Loucy (cell line): ENCODE results near the gene BAIAP3.

Experiments used
- H2AFZ ChIP-seq: fragments of 200-600 bp; sonication (generic); 2 replicates; pipeline ENCODE4 v1.6.0; 2016; ENCODE audit warnings: antibody characterized with exemption, mild to moderate bottlenecking, low read length, moderate library complexity
- H3F3A ChIP-seq: fragments of 200-600 bp; 2 replicates; pipeline ENCODE4 v1.6.0; 2016; ENCODE audit warnings: antibody characterized with exemption, low read depth, mild to moderate bottlenecking
- H3K27me3 ChIP-seq: fragments of 200-600 bp; sonication (generic); 2 replicates; pipeline ENCODE4 v1.6.1; 2014; ENCODE audit warnings: low read length, mild to moderate bottlenecking; ENCODE audit not compliant: insufficient read depth, poor library complexity, severe bottlenecking
- H3K36me3 ChIP-seq: fragments of 200-600 bp; sonication (generic); 2 replicates; pipeline ENCODE4 v1.6.1; 2016; ENCODE audit warnings: low read length; ENCODE audit not compliant: insufficient read depth
- H3K4me1 ChIP-seq: fragments of 200-600 bp; sonication (generic); 2 replicates; pipeline ENCODE4 v1.5.1; 2014; ENCODE audit warnings: low read length, mild to moderate bottlenecking; ENCODE audit not compliant: insufficient read depth, poor library complexity, severe bottlenecking
- H3K4me2 ChIP-seq: fragments of 200-600 bp; sonication (generic); 2 replicates; pipeline ENCODE4 v1.6.0; 2014; ENCODE audit warnings: antibody characterized with exemption, low read length, low read depth, mild to moderate bottlenecking; ENCODE audit not compliant: poor library complexity, severe bottlenecking
- H3K4me3 ChIP-seq: fragments of 200-600 bp; sonication (generic); 2 replicates; pipeline ENCODE4 v1.5.1; 2014; ENCODE audit warnings: low read length, mild to moderate bottlenecking, mixed read lengths; ENCODE audit not compliant: poor library complexity, severe bottlenecking
- H3K79me2 ChIP-seq: fragments of 200-600 bp; sonication (generic); 2 replicates; pipeline ENCODE4 v1.6.1; 2014; ENCODE audit warnings: low read length; ENCODE audit not compliant: insufficient read depth
- H3K9ac ChIP-seq: fragments of 200-600 bp; sonication (generic); 2 replicates; pipeline ENCODE4 v1.6.0; 2014; ENCODE audit warnings: mild to moderate bottlenecking, low read depth, low read length, moderate library complexity; ENCODE audit not compliant: poor library complexity, severe bottlenecking
- H3K9me2 ChIP-seq: fragments of 200-600 bp; sonication (generic); replicated peaks from 2 replicates; pipeline ENCODE4 v1.6.1; 2016; ENCODE audit warnings: low read depth, low read length, mixed read lengths
- H3K9me3 ChIP-seq: fragments of 200-600 bp; sonication (generic); 2 replicates; pipeline ENCODE4 v1.6.1; 2014; ENCODE audit warnings: mild to moderate bottlenecking, antibody characterized with exemption, low read length, low read depth; ENCODE audit not compliant: insufficient read depth
- H4K20me1 ChIP-seq: fragments of 200-600 bp; sonication (generic); 2 replicates; pipeline ENCODE4 v1.6.0; 2014; ENCODE audit warnings: antibody characterized with exemption, low read length, mild to moderate bottlenecking; ENCODE audit not compliant: insufficient read depth, poor library complexity, severe bottlenecking
- EZH2phosphoT487 ChIP-seq: fragments of 200-600 bp; IDR thresholded peaks from 2 replicates; pipeline ENCODE4 v1.6.1; 2018; ENCODE audit warnings: antibody characterized with exemption, mild to moderate bottlenecking, moderate library complexity, borderline replicate concordance
- TF ChIP-seq, protein P1 (sequence below): fragments of 200-600 bp; sonication (generic); conservative IDR thresholded peaks from 2 replicates; pipeline ENCODE4 v1.5.1; 2014; ENCODE audit warnings: mild to moderate bottlenecking, antibody characterized with exemption, low read length

BAIAP3 gene

DNA sequence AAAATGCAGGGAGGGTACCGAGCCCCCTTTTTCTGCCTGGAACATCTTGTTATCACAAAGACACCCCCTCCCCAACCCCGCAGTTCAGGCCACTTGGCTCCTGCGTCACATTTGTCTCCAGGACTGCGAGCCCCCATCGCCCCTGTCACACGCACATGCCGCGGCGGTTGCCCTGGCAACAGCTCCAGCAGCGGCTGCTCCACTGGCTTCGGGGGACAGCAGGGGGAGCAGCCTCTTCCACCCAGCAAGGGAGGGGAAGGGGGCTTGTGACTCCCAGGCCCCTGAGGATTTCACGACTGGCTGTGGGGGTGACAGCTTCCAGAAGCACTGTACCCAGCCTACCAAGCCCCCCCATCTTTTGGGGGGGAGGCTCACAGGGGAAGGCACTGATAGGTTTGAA lies 2.6 kb downstream of the BAIAP3 start:
- Histone ChIP-seq H3K9ac (no peak overlapping the region), H3K27me3 (no peaks in the 10 kb centered on the region), H3K9me2 (no peaks in the 10 kb centered on the region), H3K4me1 (no peaks in the 10 kb centered on the region), H3K9me3 (no peaks in the 10 kb centered on the region), H3K4me3 (no peak overlapping the region), H4K20me1 (no peaks in the 10 kb centered on the region), H3K4me2 (no peak overlapping the region), H2AFZ (no peak overlapping the region), H3K79me2 (no peaks in the 10 kb centered on the region), H3F3A (no peaks in the 10 kb centered on the region), H3K36me3 (no peaks in the 10 kb centered on the region)
- TF ChIP-seq EZH2phosphoT487: no peak
- TF ChIP-seq, protein P1, sequence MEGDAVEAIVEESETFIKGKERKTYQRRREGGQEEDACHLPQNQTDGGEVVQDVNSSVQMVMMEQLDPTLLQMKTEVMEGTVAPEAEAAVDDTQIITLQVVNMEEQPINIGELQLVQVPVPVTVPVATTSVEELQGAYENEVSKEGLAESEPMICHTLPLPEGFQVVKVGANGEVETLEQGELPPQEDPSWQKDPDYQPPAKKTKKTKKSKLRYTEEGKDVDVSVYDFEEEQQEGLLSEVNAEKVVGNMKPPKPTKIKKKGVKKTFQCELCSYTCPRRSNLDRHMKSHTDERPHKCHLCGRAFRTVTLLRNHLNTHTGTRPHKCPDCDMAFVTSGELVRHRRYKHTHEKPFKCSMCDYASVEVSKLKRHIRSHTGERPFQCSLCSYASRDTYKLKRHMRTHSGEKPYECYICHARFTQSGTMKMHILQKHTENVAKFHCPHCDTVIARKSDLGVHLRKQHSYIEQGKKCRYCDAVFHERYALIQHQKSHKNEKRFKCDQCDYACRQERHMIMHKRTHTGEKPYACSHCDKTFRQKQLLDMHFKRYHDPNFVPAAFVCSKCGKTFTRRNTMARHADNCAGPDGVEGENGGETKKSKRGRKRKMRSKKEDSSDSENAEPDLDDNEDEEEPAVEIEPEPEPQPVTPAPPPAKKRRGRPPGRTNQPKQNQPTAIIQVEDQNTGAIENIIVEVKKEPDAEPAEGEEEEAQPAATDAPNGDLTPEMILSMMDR: no peak; the same call in 1 of the 2 replicates

DNA sequence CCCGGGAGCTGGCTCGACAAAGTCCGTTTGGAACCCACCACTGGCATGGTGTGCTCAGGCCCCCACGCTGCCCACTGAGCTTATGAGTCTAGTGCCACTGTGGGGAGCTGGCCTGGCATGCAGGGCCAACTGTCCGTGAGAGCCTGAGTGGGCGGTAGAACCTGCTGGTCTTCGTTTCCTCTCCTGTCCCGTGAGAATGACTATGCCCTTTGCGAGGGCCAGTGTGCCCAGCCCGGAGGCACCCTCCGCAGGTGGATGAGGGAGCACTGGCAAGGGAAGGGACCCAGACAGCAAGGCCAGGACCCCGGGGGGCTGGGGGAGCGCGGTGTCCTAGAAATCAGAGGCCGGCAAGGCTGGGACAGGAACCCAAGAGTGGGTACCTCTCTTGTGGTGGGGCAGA lies 3.2 kb downstream of the BAIAP3 start:
- Histone ChIP-seq H3K79me2 (no peaks in the 10 kb centered on the region), H3K27me3 (no peaks in the 10 kb centered on the region), H3K9ac (no peak overlapping the region), H2AFZ (no peak overlapping the region), H3K9me3 (no peaks in the 10 kb centered on the region), H3K9me2 (no peaks in the 10 kb centered on the region), H3K4me2 (no peak overlapping the region), H4K20me1 (no peaks in the 10 kb centered on the region), H3K4me1 (no peaks in the 10 kb centered on the region), H3F3A (no peaks in the 10 kb centered on the region), H3K4me3 (no peak overlapping the region), H3K36me3 (no peaks in the 10 kb centered on the region)
- TF ChIP-seq, protein P1: no peak
- TF ChIP-seq EZH2phosphoT487: no peak

DNA sequence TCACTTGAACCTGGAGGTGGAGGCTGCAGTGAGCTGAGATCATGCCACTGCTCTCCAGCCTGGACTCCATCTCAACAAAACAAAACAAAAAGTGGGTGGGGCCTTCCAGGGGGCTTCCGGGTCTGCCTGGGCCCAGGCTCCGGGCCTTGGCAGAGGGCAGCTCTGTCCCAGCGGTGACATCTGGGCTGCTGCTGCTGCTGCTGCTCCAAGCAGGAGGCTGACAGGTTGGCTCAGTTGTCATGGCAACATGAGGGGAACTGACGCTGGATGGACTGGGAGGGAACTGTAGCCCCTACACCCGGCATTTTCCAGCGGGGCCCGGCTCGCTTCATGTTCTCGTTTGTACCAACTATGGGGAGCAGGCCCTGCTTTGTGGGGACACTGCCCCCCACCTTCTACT lies 4.0 kb downstream of the BAIAP3 start:
- H3K9me2 ChIP-seq: no peaks in the 10 kb centered on the region
- H3K9me3 ChIP-seq: no peaks in the 10 kb centered on the region
- no peak overlapping the region for H3K9ac ChIP-seq
- no peak overlapping the region for H3K4me2 ChIP-seq
- TF ChIP-seq, protein P1: no peak
- TF ChIP-seq EZH2phosphoT487: no peak
- H4K20me1 ChIP-seq: no peaks in the 10 kb centered on the region
- H2AFZ ChIP-seq: no peak overlapping the region
- H3K4me1 ChIP-seq: peaks cover 4% of the 10 kb centered on the region
- no peaks in the 10 kb centered on the region for H3K36me3 ChIP-seq
- no peak overlapping the region for H3K4me3 ChIP-seq
- H3F3A ChIP-seq: no peaks in the 10 kb centered on the region
- H3K79me2 ChIP-seq: no peaks in the 10 kb centered on the region
- H3K27me3 ChIP-seq: no peaks in the 10 kb centered on the region
